DMS53 treated with DMSO at 0.1 percent for 48 hours (cell line): ENCODE data around the gene OPHN1.
"Not testable (repeated sequence)": the region's sequence is repeated elsewhere in the genome, so short reads cannot be mapped to it uniquely, and the experiment has no call there.

Experiments used
- DNase-seq: peaks from one replicate; lab custom pipeline; 2025; ENCODE audit not compliant: unreplicated experiment; lab: John Stamatoyannopoulos, UW

Gene OPHN1

GRCh38 chrX:68083510-68083909 is 349.8 kb downstream of the OPHN1 start:
- DNase-seq = no peak

- no peak for DNase-seq
Observed at GRCh38 chrX:68079961-68080360, 353.3 kb downstream of the OPHN1 start.

- not testable (repeated sequence) for DNase-seq
Observed at GRCh38 chrX:68078801-68079200, 354.5 kb downstream of the OPHN1 start.

GRCh38 chrX:68077378-68077777 is 355.9 kb downstream of the OPHN1 start:
- DNase-seq = no peak

- DNase-seq = no peak
Observed at GRCh38 chrX:68072041-68072440, 361.3 kb downstream of the OPHN1 start.

- not testable (repeated sequence) for DNase-seq
Observed at GRCh38 chrX:68070119-68070518, 363.2 kb downstream of the OPHN1 start.

GRCh38 chrX:68061206-68061535 is 372.1 kb downstream of the OPHN1 start:
- DNase-seq = no peak

GRCh38 chrX:68060506-68061205 is 372.6 kb downstream of the OPHN1 start:
- no peak for DNase-seq

GRCh38 chrX:68059469-68059868 is 373.8 kb downstream of the OPHN1 start:
- no peak for DNase-seq

GRCh38 chrX:68049466-68049865 is 383.8 kb downstream of the OPHN1 start:
- DNase-seq = no peak

GRCh38 chrX:68048774-68049173 is 384.5 kb downstream of the OPHN1 start:
- DNase-seq = no peak

- peak; percentile 9 for DNase-seq
Observed at GRCh38 chrX:68045008-68045577, 388.2 kb downstream of the OPHN1 start.

GRCh38 chrX:68043713-68044438 is 389.4 kb downstream of the OPHN1 start:
- DNase-seq = no peak

- no peak for DNase-seq
Observed at GRCh38 chrX:68041110-68041509, 392.2 kb downstream of the OPHN1 start.

- peak; percentile 22 for DNase-seq
Observed at GRCh38 chrX:68018248-68019203, 414.8 kb downstream of the OPHN1 start.

GRCh38 chrX:67998540-67998939 is 434.8 kb downstream of the OPHN1 start:
- no peak for DNase-seq
